GM12874 (cell line): Measurements from ENCODE around the gene SLC35F4.
A peak's percentile ranks its signal among the peaks of the same experiment; 100 is the strongest.

Experiments used
- CTCF ChIP-seq: IDR thresholded peaks from 2 replicates; pipeline ENCODE4 v1.5.1; 2011; ENCODE audit warnings: low read depth, mild to moderate bottlenecking, control low read depth, low read length, moderate library complexity; ENCODE audit not compliant: insufficient read depth

The SLC35F4 gene

GRCh38 chr14:57883061-57883460, 17.2 kb upstream of the SLC35F4 start:
- TF ChIP-seq CTCF: no peak

- no peak for TF ChIP-seq CTCF
Measured at GRCh38 chr14:57879516-57879915, 13.6 kb upstream of the SLC35F4 start.

- no peak for TF ChIP-seq CTCF
Measured at GRCh38 chr14:57875985-57876384, 10.1 kb upstream of the SLC35F4 start.

GRCh38 chr14:57875296-57875695, 9.4 kb upstream of the SLC35F4 start:
- TF ChIP-seq CTCF: no peak

GRCh38 chr14:57871459-57872080, 5.7 kb upstream of the SLC35F4 start:
- peak; percentile 66 for TF ChIP-seq CTCF

GRCh38 chr14:57870686-57871457, 5.0 kb upstream of the SLC35F4 start:
- TF ChIP-seq CTCF: no peak

- no peak for TF ChIP-seq CTCF
Measured at GRCh38 chr14:57869617-57870016, 3.7 kb upstream of the SLC35F4 start.
